Measurements from ENCODE around the gene RBKS. TPM values are rescaled to one million over a fixed set of nuclear protein-coding genes. Genes with fewer than 3 reads are reported as not detected.

RBKS gene
- total and polyA plus RNA-seq, 2 of the 13 experiments (the other 11 are each of a cell fraction or from before 2014, with no cell fraction given), result 7.7 to 8.3 TPM

GRCh38 chr2:27756544-27757498 lies 133.4 kb downstream of the RBKS start (continued):
- no peak for TF ChIP-seq ZFP90 (CRISPR knock-in tag; IDR thresholded peaks at IDR 0.05; ENCODE audit: borderline replicate concordance)
- TF ChIP-seq FOXA1 (IDR thresholded peaks at IDR 0.05), result no peak
- TF ChIP-seq FOXA1 (CRISPR knock-in tag; IDR thresholded peaks at IDR 0.05), result peak; percentile 55
- TF ChIP-seq TCF7L2 (IDR thresholded peaks at IDR 0.05; ENCODE audit: low read depth, low read length), result no peak
- no peak for TF ChIP-seq TEAD2 (CRISPR knock-in tag; IDR thresholded peaks at IDR 0.05)
- peak; percentile 18; the same call in 1 of the 2 replicates for TF ChIP-seq NAIF1 (CRISPR knock-in tag; IDR thresholded peaks at IDR 0.05; ENCODE audit: borderline replicate concordance)
- TF ChIP-seq ZNF792 (CRISPR knock-in tag; IDR thresholded peaks at IDR 0.05), result no peak
- no peak for TF ChIP-seq ZNF616 (CRISPR knock-in tag; IDR thresholded peaks at IDR 0.05; ENCODE audit: low read depth)
- TF ChIP-seq ZNF281 (CRISPR knock-in tag; IDR thresholded peaks at IDR 0.05; ENCODE audit: borderline replicate concordance), result no peak
- no peak for TF ChIP-seq PRMT3 (CRISPR knock-in tag; IDR thresholded peaks at IDR 0.05; ENCODE audit: borderline replicate concordance, low read depth)
- no peak for TF ChIP-seq ZNF17 (CRISPR knock-in tag; IDR thresholded peaks at IDR 0.05)
- no peak for TF ChIP-seq ZNF552 (CRISPR knock-in tag; IDR thresholded peaks at IDR 0.05; ENCODE audit: borderline replicate concordance)
- 0 out of 2 replicates have a peak, but pooled peaks have one; percentile 17 for TF ChIP-seq YEATS2 (CRISPR knock-in tag; IDR thresholded peaks at IDR 0.05; ENCODE audit: borderline replicate concordance)
- no peak for TF ChIP-seq ZNF564 (CRISPR knock-in tag; IDR thresholded peaks at IDR 0.05)
- TF ChIP-seq BCL6 (CRISPR knock-in tag; IDR thresholded peaks at IDR 0.05), result peak; percentile 89
- TF ChIP-seq ARID5B (CRISPR knock-in tag; IDR thresholded peaks at IDR 0.05), result peak; percentile 59
- TF ChIP-seq, protein P1, sequence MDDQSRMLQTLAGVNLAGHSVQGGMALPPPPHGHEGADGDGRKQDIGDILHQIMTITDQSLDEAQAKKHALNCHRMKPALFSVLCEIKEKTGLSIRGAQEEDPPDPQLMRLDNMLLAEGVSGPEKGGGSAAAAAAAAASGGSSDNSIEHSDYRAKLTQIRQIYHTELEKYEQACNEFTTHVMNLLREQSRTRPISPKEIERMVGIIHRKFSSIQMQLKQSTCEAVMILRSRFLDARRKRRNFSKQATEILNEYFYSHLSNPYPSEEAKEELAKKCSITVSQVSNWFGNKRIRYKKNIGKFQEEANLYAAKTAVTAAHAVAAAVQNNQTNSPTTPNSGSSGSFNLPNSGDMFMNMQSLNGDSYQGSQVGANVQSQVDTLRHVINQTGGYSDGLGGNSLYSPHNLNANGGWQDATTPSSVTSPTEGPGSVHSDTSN (CRISPR knock-in tag; IDR thresholded peaks at IDR 0.05; ENCODE audit: borderline replicate concordance), result no peak
- TF ChIP-seq CHD4 (IDR thresholded peaks at IDR 0.05; ENCODE audit: borderline replicate concordance, low read length), result no peak
- TF ChIP-seq GABPB1 (CRISPR knock-in tag; IDR thresholded peaks at IDR 0.05), result peak; percentile 42; the same call in 1 of the 2 replicates
- TF ChIP-seq ZBTB46 (CRISPR knock-in tag; IDR thresholded peaks at IDR 0.05; ENCODE audit: borderline replicate concordance), result no peak

Measured in HepG2 (cell line).